ENCODE measurements around the gene GALNT2. TPM values are rescaled to one million over a fixed set of nuclear protein-coding genes. Genes with fewer than 3 reads are reported as not detected.
A peak's percentile ranks its signal among the peaks of the same experiment; 100 is the strongest.

The GALNT2 gene
- total and polyA plus RNA-seq, 4 donors: 47.5 to 182 (median 114) TPM

GRCh38 chr1:230084408-230085177, 17.6 kb downstream of the GALNT2 start:
- no peak overlapping the region for H3K9ac ChIP-seq (ENCODE audit: low read depth in 1 of 2, low read length in 2 of 2)
- peak overlapping the region in 1 of 2 donors; percentile 45 for H3K27ac ChIP-seq (ENCODE audit: low read depth in 1 of 2, low read length in 2 of 2)
- no peaks in the 10 kb centered on the region for H3K27me3 ChIP-seq (ENCODE audit: control insufficient read depth in 4 of 4, insufficient read depth in 4 of 4, low read length in 3 of 4)
- peaks cover 0 to 15% (median 9%) of the 10 kb centered on the region in 4 donors for H3K4me1 ChIP-seq (ENCODE audit: control insufficient read depth in 4 of 4, insufficient read depth in 4 of 4, low read length in 3 of 4)
- TF ChIP-seq ZBTB33 (IDR thresholded peaks at IDR 0.05) (no peak), NR2F2 (IDR thresholded peaks at IDR 0.05) (no peak), EGR1 (IDR thresholded peaks at IDR 0.05; ENCODE audit: low read depth in 2 of 2) (no peak), ATF3 (IDR thresholded peaks at IDR 0.05) (no peak)
- no peak for DNase-seq (ENCODE audit: low spot score)
- 79% methylated on average over 9 of the region's 9 CpGs for WGBS
- no peak overlapping the region for H3K4me3 ChIP-seq (ENCODE audit: low read depth in 1 of 3, low read length in 3 of 3)
- H3K9me3 ChIP-seq (ENCODE audit: control insufficient read depth in 4 of 4, low read length in 3 of 4): no peaks in the 10 kb centered on the region
- peaks cover 0 to 7% (median 5%) of the 10 kb centered on the region in 4 donors for H3K36me3 ChIP-seq (ENCODE audit: control insufficient read depth in 4 of 4, insufficient read depth in 3 of 4, low read depth in 1 of 4, low read length in 3 of 4)

GRCh38 chr1:230085178-230085515, 18.1 kb downstream of the GALNT2 start:
- 93% methylated on average over 5 of the region's 5 CpGs for WGBS
- no peak for TF ChIP-seq MAX (IDR thresholded peaks at IDR 0.05)
- no peak for TF ChIP-seq YY1 (IDR thresholded peaks at IDR 0.05)
- TF ChIP-seq CTCF (IDR thresholded peaks at IDR 0.05; ENCODE audit: low read depth, low read length, missing input control): no peak
- no peak for TF ChIP-seq NR2F2 (IDR thresholded peaks at IDR 0.05)
- no peak for TF ChIP-seq GABPA (IDR thresholded peaks at IDR 0.05 in 1 of 2, conservative IDR thresholded peaks at IDR 0.05 in 1 of 2)
- no peak for TF ChIP-seq TAF1 (conservative IDR thresholded peaks at IDR 0.05)
- no peak for TF ChIP-seq RXRA (IDR thresholded peaks at IDR 0.05)
- no peak for TF ChIP-seq ZBTB33 (IDR thresholded peaks at IDR 0.05)
- no peaks in the 10 kb centered on the region for H3K9me3 ChIP-seq (ENCODE audit: control insufficient read depth in 4 of 4, low read length in 3 of 4)
- peaks cover 0 to 9% (median 4%) of the 10 kb centered on the region in 4 donors for H3K36me3 ChIP-seq (ENCODE audit: control insufficient read depth in 4 of 4, insufficient read depth in 3 of 4, low read depth in 1 of 4, low read length in 3 of 4)
- H3K4me1 ChIP-seq (ENCODE audit: control insufficient read depth in 4 of 4, insufficient read depth in 4 of 4, low read length in 3 of 4): peaks cover 0 to 15% (median 11%) of the 10 kb centered on the region in 4 donors
- H3K9ac ChIP-seq (ENCODE audit: low read depth in 1 of 2, low read length in 2 of 2): no peak overlapping the region
- H3K4me3 ChIP-seq (ENCODE audit: low read depth in 1 of 3, low read length in 3 of 3): no peak overlapping the region
- H3K27me3 ChIP-seq (ENCODE audit: control insufficient read depth in 4 of 4, insufficient read depth in 4 of 4, low read length in 3 of 4): no peaks in the 10 kb centered on the region
- no peak overlapping the region for H3K27ac ChIP-seq (ENCODE audit: low read depth in 1 of 2, low read length in 2 of 2)
- DNase-seq (ENCODE audit: low spot score): no peak
